SK-N-SH (cell line): ENCODE measurements around the gene GNB5.

Source experiments
- CHD2 ChIP-seq: fragments of 150-350 bp; IDR thresholded peaks from 2 replicates; pipeline ENCODE4 v1.6.1; 2018; ENCODE audit warnings: low read length; ENCODE audit not compliant: partially characterized antibody
- CTCF ChIP-seq: fragments of 200-600 bp; sonication (generic); IDR thresholded peaks from 2 replicates; pipeline ENCODE4 v1.6.1; 2017; ENCODE audit warnings: antibody characterized with exemption, mild to moderate bottlenecking, moderate library complexity
- EP300 ChIP-seq, 2 experiments: IDR thresholded peaks; 2 replicates each; pipeline versions ENCODE4 v1.4.0 to v1.6.1; 2012; ENCODE audit warnings: borderline replicate concordance in 1 of 2, low read depth in 1 of 2, low read length in 1 of 2
- GATA2 ChIP-seq: sonication (generic); formaldehyde crosslinking; IDR thresholded peaks from 2 replicates; pipeline ENCODE4 v1.5.0; 2020; ENCODE audit warnings: mild to moderate bottlenecking, missing genetic modification reagents
- JUND ChIP-seq: IDR thresholded peaks from 2 replicates; pipeline ENCODE4 v1.4.0; 2012
- MXI1 ChIP-seq: IDR thresholded peaks from 2 replicates; pipeline ENCODE4 v1.6.1; 2012; ENCODE audit warnings: mild to moderate bottlenecking, low read depth, low read length, improper control_type of control experiment
- RAD21 ChIP-seq: IDR thresholded peaks from 2 replicates; pipeline ENCODE4 v1.6.1; 2012; ENCODE audit warnings: mild to moderate bottlenecking, low read length
- RXRA ChIP-seq: IDR thresholded peaks from 2 replicates; pipeline ENCODE4 v1.4.0; 2012; ENCODE audit warnings: low read depth, mild to moderate bottlenecking, borderline replicate concordance
- TCF12 ChIP-seq: IDR thresholded peaks from 2 replicates; pipeline ENCODE4 v1.4.0; 2012
- TEAD4 ChIP-seq: IDR thresholded peaks from 2 replicates; pipeline ENCODE4 v1.4.0; 2012; ENCODE audit warnings: mild to moderate bottlenecking, borderline replicate concordance; ENCODE audit not compliant: insufficient read depth
- USF2 ChIP-seq: fragments of 150-350 bp; IDR thresholded peaks from 2 replicates; pipeline ENCODE4 v1.6.1; 2017; ENCODE audit warnings: antibody characterized with exemption, low read length, low read depth, borderline replicate concordance
- TF ChIP-seq, protein P1 (sequence below): IDR thresholded peaks from 2 replicates; pipeline ENCODE4 v1.6.1; 2012; ENCODE audit warnings: mild to moderate bottlenecking, low read depth, low read length, moderate library complexity

- TF ChIP-seq GATA2: no peak
- TF ChIP-seq RXRA: no peak
- TF ChIP-seq CTCF: no peak
- TF ChIP-seq, protein P1, sequence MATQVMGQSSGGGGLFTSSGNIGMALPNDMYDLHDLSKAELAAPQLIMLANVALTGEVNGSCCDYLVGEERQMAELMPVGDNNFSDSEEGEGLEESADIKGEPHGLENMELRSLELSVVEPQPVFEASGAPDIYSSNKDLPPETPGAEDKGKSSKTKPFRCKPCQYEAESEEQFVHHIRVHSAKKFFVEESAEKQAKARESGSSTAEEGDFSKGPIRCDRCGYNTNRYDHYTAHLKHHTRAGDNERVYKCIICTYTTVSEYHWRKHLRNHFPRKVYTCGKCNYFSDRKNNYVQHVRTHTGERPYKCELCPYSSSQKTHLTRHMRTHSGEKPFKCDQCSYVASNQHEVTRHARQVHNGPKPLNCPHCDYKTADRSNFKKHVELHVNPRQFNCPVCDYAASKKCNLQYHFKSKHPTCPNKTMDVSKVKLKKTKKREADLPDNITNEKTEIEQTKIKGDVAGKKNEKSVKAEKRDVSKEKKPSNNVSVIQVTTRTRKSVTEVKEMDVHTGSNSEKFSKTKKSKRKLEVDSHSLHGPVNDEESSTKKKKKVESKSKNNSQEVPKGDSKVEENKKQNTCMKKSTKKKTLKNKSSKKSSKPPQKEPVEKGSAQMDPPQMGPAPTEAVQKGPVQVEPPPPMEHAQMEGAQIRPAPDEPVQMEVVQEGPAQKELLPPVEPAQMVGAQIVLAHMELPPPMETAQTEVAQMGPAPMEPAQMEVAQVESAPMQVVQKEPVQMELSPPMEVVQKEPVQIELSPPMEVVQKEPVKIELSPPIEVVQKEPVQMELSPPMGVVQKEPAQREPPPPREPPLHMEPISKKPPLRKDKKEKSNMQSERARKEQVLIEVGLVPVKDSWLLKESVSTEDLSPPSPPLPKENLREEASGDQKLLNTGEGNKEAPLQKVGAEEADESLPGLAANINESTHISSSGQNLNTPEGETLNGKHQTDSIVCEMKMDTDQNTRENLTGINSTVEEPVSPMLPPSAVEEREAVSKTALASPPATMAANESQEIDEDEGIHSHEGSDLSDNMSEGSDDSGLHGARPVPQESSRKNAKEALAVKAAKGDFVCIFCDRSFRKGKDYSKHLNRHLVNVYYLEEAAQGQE: no peak
- TF ChIP-seq MXI1: no peak
- no peak for TF ChIP-seq JUND
- no peak for TF ChIP-seq USF2
- TF ChIP-seq RAD21: no peak
- TF ChIP-seq TEAD4: no peak
- no peak for TF ChIP-seq EP300 (IDR thresholded peaks at IDR 0.05; ENCODE audit: borderline replicate concordance in 1 of 2, low read depth in 1 of 2, low read length in 1 of 2)
- no peak for TF ChIP-seq TCF12
- no peak for TF ChIP-seq CHD2
These were observed 53.5 kb downstream of the GNB5 start for GRCh38 chr15:52137432-52138357.
